Stimulated activated CD8-positive, alpha-beta memory T cell treated with anti-CD3 and anti-CD28 coated beads, Interleukin-15, amount 100 ng/mL, for 48 hours (primary cell): ENCODE measurements around the gene BHLHE23.

Source experiments
- DNase-seq, 2 donors: peaks; one replicate each; pipeline ENCODE4 v3.0.0-alpha.2; 2020; ENCODE audit warnings: low read depth in 2 of 2

Gene BHLHE23

DNA sequence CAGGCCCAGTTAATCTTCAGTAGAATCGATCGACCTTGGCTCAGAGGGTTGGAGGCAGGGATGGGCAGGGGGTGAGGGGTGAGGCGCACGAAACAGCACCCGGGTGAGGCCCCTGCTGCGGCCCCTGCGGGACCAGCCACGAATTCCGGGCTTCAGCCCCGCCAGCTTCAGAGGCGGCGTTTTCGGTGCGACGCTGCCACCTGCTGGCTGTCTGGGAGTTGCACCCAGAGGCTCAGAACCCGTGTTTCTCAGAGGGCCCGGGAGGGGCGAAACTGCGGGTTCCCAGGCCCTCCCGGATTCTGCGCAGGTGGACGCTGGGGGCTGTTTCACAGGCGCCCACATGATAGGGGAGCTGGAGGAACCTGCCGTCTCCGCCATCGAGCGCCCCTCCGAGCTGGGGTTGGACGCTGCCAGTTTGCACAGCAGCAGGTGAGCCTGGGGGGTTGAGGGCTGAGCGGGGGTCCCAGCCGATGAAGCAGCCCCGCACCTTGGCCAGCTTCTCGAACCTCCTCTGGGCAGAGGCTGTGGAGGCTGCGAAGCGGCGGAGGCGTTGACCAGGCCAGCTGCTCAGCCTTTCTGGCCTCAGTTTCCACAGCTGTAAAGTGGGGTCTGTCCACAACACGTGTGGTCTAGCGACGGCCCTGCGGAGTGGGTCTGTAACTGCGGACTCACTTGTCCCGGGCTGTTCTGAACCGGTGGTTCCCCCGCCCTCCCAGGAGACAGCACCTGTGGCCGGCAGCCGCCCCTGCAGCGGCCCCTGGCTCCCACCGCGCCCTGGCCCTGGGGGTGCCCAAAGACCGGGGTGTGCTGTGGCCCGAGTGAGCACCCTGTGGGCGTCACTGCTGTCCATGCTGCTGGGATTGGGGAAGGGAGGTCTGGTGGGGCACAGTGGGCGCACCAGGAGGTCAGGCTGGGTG lies 2.5 kb upstream of the BHLHE23 start:
- DNase-seq = peak; percentile 61 to 66

DNA sequence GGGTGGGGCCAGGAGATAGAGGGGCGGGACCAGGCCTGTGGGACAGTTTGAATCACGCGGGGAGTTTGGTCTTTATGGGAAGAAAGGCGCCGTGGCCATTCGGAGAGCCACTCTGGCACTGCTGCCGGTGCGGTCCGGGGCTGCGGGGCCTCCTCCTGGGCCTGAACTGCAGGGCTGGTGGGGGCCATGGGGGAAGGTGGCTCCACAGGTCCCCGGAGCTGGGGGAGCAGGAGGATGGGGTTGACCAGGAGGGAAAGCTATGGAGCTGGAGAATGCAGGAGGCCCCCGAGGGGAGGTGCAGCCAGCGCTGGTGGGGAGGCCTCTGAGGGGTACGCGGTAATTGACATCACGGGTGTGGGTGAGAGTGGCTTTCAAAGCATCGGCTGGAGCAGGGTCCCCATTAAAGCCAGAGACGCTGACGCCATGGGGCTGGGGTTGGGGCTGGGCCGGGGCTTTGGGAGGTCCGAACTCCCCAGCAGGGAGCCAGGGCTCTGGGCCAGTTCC lies 1.8 kb upstream of the BHLHE23 start:
- no peak for DNase-seq

DNA sequence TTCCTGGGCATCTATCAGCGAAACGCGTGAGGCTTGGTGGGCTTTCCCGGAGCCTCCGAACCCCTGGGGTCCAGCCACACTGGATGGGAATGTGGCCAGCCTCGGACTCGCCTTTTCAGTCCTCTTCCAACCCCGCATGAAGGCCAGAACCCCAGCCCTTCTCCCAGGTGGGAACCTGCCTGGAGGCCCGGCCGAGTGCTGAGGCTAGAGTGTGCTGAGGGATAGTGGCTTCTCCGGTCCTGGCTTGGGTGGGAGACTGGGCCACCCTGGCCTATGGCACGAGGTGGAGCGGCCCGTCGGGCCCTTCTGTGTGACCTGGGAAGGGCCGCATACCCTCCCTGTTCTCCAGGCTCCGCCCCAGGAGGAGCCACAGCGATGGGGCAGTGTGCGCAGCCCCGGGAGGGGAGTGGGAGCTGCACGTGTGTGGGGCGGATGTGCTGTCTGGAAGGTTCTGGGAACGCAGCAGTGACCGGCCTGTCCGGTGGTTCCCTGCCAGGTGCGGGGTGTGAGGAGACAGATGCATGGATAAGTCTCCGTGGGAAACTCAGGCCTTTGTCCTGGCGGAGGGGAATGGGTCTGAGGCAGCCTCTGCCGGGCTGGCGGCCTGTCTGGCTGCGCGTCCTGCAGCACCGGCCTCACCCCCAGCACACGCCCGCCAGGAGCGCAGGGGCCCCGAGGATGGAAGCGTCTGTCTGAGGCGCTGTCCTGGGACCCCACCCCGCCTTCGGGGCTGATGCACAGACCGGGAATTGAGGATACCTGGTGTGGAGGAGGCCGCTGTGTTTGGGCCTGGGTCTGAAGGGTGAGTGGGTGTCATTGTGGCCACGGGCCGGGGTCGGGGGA lies 1.1 kb upstream of the BHLHE23 start:
- DNase-seq = no peak

DNA sequence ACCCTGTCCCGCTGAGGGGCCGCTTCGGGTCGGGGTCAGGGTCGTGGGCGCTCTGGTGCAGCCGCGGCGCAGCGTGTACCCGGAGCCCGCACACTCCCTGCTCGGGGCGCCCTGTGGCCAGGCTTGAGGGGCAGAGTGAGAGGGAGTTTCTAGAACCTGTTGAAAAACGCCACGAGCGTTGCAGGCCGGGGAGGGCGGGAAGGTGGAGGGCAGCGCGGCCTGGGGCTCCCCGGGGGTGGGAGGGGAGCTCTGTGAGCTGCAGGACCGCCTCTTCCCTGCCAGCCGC lies 539 bp upstream of the BHLHE23 start:
- DNase-seq = no peak

DNA sequence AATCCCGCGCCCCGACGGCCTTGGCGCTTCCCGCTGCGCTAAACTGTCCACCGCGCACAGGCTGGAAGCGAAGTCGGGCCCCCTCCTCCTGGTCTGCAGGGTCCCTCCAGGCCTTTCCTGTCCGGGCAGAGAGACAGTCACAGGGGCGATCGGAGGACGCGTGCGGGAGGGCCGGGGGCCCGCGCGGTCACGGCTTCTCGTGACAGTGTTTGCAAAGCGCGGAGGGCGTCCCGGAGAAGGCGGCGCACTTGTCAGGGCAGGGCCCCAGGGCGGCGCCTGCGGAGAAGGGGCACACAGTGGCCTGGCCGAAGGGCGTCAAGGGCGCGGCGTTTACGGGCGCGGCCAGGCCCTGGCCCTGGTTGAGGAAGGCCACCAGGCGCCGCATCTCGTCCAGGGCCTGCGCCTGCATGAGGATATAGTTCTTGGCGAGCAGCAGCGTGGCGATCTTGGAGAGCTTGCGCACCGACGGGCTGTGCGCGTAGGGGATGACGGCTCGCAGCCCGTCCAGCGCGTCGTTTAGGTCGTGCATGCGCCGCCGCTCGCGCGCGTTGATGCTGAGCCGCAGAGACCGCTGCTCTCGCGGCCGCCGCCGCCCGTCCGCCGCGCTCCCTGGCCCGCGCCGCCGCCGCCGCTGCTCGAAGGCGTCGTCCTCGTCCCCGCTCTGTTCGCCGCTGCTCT lies 763 bp downstream of the BHLHE23 start:
- no peak for DNase-seq

DNA sequence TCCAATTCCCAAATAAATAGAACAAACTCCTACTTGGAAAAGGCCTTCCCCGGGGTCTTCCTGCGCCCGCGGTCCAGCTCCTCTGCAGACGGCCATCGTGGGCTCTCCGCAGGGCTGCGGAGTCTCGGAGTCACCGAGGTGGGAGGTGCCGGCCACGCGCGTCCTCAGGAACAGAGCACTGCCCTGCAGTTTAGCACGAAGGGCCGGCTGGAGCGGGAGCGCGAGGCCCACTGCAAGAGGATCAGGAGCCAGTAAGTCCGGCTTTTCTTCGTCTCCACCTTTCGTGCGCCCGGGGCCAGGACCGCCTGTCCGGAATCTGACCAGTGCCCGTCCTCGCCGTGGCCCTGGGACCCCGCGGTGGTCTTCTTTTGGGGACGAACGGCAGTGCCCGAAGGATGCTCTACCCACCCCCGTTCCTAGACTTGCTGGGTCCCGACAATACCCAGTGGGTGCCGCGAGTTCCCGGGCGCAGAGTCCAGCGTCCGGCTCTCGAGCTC lies 1.4 kb downstream of the BHLHE23 start:
- DNase-seq = no peak

DNA sequence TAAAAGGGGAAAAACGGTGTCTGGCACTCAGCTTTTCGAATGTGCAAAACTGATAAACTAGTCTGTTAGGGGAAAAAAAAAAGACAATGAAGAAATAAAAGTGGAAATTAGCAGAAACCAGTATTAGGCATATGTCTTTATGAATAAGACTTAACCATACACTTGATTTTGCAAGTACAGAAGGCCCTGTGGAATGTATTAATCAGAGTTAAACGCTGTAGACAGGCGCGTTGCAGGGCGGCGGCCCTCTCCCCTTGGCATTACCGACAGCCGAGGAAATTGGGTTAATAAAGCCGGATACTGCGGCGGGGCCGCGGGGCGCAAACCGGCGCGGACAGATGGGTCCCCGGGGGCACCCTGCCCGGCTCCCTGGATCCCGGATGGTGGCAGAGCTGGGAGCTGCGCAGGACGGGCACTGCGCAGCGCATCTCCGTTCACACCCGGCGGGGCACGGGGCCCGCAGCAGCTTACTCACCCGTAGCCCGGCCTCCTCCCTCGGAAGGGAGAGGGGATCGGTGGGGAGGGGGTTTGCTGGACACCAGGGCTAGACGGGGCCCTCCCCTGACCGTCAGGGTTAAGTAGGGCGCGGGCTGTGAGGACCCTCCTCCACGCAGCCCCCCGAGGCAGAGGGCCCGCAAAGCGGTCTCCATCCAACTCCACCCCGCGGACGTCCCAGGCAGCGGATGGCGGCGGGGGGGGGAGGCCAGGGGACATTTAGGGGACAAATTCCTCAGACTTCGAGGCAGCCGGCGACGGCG lies 2.0 kb downstream of the BHLHE23 start:
- DNase-seq = no peak

DNA sequence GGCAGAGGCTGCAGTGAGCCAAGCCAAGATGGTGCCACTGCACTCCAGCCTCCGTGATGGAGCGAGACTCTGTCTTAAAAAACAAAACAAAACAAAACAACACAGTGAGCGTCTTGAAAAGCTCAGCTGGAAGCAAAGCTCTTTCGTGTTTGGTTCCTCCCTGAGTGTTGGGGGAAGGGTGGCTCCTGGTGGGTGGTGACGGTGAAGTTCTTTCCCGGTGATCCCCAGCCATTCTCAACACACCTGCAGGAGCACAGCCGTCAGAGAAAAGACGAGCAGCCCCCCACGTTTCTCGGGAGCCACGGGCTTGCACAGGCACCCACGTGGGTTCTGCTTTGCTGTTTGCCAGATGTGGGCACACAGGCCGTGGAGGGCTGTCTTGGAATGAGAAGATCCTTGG lies 3.2 kb downstream of the BHLHE23 start:
- DNase-seq = no peak

DNA sequence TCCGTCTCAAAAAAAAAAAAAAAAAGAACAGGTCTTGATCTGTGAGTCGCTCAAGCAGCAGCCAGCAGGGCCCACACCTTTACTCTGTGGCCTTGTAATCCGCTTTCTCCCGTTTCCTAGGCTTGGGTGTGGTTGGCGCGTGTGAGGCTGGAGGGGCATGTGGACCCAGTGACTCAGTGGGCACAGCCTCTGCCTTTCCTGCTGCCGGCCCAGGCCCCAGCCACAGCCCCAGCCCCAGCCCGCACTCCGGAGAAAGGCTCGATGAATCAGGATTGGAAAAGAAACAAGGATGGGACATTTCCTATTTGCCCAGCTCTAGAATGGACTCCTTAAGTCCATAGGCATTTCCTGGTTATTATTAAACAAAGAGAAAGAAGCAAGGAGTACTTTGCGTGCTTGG lies 4.3 kb downstream of the BHLHE23 start:
- DNase-seq = no peak

DNA sequence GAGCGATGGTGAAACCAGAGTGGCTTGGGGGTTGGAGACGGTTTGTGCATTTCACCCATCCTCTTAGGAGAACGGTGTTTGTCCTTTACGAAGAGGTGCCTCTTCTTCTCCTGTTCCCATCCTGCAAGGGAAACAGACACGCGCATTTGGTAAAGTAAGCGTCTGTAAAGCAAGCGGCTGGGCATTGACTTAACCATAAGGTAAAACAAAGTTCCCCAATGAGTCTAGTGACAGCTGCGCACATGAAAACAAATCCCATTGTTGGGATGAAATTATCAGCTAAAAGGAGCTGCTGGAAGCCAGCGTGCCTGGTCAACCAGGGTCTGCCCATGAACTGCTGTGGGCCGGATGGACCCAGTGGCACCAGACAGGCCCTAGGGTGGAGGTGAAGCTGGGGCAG lies 5.8 kb downstream of the BHLHE23 start:
- no peak for DNase-seq

DNA sequence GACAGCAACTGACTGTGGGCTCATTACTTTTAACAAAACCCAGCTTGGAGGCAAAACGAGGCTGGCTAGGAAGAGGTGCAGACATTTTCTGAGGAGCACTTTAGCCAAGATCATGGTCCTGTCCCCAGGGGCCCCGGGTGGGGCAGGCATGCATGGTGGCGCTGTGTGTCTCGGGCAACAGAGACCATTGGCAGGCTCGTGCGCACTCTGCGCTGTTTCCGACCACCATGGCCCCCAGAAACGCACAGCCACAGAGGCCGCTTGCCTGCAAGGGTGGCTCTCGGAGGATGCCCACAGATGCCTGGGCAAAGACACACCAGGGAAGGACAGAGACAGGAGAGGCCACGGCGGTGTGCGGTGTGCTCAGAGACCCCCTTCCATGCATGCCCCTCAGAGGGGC lies 6.7 kb downstream of the BHLHE23 start:
- no peak for DNase-seq

DNA sequence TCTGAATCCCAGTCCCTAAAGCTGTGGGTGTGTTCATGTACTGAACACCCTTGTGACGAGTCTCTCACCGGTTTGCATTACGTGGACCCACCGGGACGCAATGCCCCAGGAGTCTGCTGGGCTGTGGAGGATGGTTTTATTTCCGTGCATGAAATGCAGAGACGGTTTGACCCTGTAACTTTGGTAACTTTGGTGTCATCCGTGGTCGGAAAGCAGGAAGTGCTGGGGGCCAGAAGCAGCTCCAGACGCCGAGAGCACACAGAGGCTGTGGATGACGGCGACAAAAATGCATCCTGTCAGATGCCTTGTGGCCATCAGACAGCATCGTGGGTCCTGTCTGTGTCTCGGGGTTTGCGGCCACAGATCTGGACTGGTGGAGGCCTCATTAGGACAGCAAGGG lies 7.2 kb downstream of the BHLHE23 start:
- DNase-seq = no peak

DNA sequence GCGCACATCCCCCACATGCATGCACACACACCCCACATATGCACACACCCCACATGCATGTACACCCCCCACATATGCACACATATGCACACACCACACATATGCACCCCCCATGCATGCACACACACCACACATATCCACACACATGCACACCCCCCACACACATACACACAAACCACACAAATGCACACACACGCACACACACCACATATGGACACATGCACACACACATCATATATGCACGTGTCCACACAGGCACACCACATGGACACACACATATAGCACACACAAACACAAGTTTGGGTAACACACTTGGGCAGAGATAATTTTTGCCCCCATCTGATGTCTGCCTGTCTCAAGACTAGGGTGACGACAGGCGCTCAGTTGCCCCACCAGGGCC lies 8.3 kb downstream of the BHLHE23 start:
- no peak for DNase-seq

DNA sequence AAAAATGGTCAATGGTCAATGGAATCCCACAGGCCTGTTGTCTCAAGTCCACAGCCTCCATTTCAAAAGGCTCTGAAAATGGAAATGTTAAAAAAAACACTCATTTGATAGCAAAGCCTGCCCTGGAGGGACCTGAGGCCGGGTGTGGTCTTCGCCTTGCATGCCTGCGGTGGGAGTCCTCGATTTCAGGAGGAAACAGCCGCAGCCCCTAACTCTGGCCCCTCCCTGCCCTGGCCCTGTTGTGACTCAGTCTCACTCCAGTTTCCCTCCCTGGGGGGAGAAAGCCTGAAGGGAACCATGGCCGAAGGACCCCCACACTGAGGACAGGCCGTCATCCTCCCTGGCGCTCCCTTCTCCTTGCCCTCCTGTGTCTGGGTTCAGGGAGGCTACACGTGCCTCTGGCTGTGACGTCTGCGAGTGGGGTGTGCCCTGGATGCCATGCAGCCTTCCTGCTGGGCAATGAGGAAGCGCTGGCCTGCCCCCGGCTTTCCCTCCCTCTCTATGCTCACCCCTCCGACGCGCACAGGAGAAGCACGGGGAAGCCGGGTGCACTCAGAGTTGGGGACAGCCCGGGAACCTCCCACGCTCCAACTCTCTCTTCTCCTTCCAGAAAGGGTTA lies 9.2 kb downstream of the BHLHE23 start:
- no peak for DNase-seq

DNA sequence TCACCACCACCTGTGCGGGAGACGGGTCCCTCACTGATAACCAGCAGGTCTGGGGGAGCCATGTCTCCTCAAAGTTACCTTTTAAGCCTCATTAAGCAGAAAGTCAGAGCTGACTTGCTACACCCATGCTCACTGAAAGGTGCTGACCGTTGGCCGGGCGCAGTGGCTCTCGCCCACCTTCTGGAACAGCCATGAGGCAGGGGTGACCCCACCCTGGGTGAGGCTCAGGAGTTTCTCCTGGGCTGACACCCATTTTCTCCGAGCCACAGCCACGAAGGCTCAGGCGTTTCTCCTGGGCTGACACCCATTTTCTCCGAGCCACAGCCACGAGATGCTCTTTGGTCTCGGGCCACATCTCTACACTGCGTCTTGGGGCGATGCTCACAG lies 10.2 kb downstream of the BHLHE23 start:
- DNase-seq = no peak

DNA sequence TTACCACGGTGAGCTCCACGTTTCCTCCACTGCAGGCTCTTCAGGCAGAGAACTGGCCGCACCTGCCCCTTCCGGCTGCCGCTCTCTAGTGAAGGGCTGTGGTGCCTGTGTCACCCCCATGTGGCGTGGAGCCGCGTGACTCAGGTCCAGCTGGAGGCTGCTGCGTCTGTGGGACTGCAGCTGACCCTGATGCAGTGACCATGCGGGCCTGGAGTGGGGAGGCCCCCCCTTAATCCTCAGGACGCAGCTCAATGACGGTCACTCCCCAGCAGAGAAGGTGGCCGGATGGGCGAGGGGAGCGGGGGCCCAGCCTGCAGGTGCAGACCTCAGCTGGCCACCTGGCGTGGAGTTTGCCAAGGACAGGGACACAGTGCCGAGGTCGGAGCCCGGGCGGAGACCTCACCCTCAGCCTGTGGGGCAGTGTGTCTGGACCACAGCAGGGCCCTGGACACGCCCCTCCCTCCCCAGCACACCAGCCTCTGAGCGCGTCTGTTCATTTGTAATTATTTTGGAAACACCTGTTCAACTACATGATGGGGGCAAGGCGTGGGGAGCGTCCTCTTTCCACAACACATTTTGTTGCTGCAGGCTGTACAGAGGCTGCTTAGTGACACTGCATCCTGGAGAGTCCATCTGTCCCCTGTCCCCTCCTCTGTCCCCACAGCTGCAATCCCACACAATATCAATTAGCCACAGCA lies 10.7 kb downstream of the BHLHE23 start:
- no peak for DNase-seq

DNA sequence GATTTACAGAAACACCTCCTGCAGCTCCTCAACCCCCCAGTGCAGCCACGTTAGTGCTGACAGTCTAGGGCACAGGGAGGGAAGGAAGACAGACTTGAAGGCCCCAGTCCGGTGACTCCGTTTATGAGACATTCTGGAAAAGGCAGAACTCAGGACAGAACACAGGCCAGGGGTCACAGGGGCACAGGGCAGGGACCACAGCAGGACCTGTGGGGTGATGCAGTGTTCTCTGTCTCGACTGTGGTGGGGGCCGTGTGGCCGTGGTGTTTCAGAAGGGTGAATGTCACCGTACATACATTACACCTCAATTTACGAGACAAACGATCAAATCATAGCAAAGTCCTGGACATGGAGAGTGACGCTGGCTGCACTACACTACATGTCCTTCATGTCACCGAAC lies 11.3 kb downstream of the BHLHE23 start:
- no peak for DNase-seq

DNA sequence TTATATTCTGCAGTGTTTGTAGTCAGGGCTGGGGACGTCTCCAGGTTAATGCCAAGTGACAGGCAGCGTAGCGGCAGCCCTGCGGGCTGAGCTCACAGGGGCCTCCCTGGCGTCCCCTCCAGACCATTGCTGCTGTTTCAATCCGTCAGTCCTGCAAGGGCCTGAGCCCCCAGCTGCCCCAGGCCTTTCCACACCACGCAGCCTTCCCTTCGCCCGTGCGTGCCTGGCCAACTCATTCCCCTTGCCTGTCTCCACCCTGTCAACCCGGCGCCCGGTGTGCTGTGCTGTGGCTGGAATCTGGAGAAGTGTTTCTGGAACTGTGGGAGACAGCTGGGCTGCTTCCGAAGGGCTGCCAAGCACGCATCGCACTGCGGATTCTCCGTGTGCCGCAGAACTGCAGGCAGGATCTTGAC lies 11.9 kb downstream of the BHLHE23 start:
- no peak for DNase-seq

DNA sequence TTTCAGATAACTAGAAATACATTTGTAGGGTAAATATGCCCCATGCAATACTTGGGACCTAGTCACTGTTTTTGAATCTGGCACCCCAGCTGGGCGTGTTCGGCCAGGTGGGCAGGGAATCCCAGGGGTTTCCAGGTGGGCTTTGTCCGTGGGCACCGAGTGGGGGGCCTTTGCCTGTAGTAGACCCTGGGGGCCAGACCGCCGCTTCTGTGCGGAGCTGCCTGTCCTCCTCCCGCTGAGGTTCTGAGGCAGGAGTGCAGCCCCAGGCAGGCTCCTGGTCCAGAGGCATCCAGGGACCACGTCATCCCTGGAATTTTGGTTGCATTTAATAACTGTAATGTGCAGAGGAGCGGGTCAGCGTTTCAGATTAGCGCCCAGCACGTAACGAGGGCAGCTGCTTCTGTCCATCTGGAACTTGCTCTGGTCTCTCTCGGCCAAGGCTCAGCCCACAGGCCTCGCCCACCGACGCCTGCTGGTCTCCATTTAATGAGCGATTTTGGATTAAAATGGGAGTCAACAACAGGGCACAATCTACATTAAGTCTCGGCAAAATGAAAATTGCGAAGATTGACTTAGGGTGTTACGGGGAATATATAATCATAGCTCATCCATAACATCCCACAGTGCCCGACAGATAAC lies 12.8 kb downstream of the BHLHE23 start:
- DNase-seq = no peak

DNA sequence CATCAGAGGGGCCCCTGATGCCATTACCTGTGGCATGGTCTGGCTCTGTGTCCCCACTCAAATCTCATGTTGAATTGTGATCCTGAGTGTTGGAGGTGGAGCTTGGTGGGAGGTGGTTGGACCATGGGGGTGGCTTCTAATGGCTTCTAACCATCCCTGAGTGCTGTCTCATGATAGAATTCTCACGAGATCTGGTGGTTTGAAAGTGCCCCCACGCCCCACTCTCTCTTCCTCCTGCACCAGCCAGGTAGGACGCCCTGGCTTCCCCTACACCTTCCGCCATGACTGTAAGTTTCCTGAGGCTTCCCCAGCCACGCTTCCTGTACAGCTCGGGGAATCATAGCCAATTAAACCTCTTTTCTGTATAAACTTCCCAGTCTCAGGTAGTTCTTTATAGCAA lies 14.9 kb downstream of the BHLHE23 start:
- no peak for DNase-seq
